ENCODE results near the gene MCL1.
"Not testable (repeated sequence)": the region's sequence is repeated elsewhere in the genome, so short reads cannot be mapped to it uniquely, and the experiment has no call there.

MCL1 gene

DNA sequence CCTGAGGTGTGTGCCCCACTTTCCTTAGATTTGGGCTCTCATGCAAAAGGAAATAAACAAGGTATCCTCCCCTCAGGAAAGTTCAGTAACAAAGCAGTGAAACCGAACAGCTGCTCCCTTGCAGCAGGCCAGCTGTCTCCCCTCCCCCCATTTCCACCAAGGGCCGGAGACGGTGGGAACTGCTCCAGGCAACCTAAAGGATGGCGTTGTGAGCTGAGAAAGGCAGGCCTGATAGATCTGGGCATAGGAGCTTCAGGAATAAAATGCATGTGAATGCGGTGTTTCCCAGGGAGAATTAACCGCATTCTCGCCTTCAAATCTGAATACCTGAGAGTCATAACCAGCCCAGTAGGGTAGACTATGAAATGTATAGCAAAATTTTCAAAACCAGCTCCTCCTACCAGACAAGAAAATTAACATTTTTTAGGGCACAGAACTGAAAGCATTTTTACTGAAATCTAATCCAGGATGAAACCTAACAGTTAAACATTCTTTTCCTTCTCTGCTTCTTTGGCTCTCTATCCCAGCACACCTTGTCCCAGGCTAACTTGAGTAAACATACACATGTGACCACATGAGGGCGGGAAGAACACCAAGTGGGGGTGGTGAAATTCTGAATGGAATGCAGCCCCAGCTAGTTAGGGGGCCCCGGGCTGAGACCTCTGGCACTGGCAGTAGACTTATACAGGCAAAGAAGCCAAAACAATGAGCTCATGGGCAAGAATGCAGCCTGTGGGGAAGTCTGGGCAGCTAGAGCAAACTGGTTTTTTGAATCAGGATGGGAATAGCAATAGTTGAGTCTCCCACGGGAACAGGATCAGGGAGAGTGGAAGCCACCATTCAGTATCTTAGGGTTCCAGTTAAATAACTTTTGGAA, 11.5 kb downstream of the MCL1 start:
- DNase-seq = no peak

DNA sequence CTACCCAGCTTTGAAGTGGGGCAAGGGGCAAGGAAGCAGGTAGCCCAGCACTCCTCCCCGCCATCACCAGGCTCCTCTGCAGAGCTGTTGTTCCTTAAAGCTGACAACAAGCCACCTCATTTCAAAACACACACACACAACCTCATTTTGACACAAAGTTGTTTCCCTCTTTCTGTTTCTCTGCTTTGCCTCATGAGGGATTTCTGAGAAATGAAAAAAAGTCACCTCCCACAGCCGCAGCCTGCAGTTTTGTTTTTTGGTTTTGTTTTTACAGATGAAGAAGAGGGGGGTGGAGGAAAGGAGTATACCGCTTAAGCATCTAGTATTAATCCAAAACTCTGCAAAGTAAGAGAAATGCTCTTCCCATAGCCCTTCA, 12.1 kb downstream of the MCL1 start:
- DNase-seq = no peak

DNA sequence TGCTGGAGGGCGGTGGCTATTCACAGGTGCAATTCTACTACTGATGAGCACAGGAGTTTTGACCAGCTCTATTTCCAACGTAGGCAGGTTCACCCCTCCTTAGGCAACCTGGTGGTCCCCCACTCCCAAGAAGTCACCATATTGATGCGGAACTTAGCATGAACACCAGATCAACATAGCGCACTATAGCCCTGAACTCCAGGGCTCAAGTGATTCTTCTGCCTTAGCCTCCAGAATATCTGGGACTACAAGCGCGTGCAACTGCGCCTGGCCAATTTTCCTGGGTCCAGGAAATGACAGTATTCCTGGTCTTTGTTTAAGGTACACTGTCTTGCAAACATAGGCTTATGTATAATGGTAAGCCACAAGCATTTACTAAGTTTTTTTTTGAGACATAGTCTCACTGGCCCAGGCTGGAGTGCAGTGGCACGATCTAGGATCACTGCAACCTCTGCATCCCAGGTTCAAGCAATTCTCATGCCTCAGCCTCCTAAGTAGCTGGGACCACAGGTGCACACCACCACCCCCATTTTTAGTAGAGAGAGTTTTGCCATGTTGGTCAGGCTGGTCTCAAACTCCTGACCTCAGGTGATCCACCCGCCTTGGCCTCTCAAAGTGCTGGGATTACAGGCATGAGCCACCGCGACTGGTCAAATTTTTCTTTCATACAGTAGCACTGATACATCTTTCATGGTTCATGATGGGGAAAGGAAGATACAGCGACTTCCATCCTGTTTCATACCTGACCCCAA, 12.6 kb downstream of the MCL1 start:
- no peak for DNase-seq

DNA sequence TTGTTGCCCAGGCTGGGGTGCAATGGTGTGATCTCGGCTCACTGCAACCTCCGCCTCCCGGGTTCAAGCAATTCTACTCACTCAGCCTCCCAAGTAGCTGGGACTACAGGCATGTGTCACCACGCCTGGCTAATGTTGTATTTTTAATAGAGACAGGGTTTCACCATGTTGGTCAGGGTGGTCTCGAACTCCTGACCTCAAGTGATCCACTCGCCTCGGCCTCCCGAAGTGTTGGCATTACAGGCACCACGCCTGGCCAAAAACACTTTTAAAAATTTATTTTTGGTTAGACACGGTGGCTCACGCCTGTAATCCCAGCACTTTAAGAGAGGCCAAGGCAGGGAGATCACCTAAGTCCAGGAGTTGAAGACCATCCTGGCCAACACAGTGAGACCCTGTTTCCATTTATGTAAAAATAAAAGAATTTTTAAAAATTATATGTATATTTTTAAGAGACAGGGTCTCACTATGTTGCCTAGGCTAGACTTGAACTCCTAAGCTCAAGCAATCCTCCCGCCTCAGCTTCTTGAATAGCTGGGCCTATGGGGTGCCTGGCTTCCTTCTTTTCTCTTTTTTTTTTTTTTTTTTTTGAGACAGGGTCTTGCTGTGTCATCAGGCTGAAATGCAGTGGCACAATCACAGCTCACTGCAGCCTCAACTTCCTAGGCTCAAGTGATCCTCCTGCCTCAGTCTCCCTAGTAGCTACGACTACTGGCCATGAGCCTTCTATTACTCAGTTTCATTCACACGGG, 14.0 kb downstream of the MCL1 start:
- DNase-seq = not testable (repeated sequence)

DNA sequence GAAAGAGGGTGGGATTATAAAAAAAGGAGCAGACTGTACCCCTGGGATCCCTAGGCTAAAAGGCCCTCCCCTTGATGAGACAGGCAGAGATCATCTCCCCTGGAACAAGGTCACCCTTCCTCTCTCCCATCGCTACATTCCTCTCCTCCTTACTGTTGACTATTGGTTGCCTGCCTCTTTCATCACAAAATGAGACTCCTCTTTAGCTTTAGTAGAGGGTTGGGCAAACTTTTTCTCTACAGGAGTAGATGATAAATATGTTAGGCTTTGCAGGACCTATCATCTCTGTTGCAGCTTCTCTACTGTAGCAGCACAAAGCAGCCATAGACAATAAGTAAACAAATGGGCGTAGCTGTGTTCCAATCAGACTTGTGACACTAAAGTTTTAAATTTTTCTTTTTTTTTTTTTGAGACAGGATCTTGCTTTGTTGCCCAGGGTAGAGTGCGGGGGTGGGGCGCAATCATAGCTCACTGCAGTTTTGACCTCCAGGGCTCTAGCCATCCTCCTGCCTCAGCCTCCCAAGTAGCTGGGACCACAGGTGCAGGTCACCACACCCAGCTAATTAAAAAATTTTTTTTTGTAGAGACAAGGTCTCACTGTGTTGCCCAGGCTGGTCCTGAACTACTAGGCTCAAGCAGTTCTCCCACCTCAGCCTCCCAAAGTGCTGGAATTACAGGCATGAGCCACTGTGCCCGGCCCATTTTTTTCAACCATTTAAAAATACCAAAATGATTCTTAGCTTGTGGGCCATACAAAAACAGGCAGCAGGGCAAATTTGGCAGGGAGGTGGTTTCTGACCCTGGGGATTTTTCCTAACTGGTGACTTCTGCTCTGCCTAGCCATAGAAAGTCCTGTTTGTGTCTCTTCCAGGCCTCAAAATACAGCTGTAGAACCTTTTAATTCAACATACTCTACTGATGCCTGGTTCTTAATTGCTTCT, 15.1 kb downstream of the MCL1 start:
- no peak for DNase-seq

DNA sequence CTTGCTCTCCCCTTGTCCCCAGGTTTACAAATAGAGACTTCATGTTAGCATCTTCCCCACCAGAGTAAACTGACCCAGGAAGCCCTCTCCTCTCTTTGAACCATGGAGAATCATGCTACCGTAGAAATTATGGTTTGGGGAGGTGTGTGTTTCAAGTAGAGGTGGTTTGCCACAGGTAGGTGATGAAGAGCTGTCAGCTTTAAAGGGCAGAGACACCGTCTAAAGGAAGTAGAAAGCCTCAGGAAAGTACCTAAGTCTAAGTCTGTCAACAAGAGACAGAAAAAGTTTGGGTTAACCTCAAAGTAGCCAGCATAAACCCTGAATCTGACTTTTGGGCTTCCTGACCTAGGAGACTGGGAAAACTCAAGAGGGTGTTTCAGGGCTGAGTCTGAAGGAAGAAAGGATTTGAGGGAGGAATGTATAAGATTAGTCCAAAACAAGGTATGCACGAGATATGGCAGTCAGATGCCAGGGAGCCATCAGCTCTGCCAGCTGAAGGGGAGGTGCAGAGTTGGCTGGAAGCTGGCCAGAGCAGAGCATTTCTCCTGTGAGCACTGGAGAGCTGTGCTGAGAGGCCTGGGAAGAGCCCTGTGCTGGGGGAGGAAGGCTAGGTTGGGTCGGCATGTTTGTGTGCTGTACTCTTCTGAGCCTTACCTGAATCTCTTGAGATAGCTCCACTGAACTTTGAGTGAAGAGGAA, 15.9 kb downstream of the MCL1 start:
- no peak for DNase-seq

DNA sequence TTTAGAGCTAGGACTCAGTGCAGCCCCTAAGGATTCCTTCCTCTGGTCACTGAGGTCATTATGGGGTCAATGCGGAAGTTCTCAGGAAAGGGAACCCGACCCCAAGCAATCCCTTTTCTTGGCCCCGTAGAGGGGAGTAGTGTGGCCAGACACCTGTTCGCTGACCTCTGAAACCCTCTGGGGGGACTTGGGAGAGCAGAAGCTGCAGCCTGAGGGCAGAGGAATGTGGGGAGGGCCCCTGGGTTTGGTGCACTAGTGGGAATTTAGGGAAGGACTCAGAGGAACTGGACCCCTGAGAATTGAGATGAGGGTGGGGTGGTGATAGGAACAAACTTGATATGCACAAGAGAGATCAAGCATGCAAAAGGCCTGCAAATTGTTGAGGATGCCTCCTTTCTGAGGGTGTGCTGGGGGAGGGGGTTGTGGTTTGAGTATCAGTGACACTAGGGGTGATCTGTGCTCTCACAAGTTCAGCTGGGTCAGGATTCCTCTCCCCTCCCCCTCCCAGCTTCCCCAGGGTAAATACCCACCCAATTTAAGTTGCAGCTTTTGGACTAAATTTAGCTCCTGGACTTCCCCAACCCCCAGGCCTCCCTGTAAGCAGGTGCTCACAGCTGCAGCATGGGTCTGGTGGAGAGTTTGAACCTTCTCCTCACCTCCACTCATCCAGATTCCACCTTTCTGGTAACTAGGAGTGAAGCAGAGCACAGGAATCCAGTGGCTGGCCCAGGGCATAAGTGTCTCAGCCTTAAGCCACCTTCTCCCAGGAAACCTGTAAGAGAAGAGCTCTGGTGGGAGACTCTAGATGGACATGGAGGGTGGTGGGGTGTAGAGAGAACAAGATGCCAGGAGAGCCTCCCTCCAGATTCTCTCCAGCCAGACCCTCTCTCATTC, 16.7 kb downstream of the MCL1 start:
- no peak for DNase-seq

DNA sequence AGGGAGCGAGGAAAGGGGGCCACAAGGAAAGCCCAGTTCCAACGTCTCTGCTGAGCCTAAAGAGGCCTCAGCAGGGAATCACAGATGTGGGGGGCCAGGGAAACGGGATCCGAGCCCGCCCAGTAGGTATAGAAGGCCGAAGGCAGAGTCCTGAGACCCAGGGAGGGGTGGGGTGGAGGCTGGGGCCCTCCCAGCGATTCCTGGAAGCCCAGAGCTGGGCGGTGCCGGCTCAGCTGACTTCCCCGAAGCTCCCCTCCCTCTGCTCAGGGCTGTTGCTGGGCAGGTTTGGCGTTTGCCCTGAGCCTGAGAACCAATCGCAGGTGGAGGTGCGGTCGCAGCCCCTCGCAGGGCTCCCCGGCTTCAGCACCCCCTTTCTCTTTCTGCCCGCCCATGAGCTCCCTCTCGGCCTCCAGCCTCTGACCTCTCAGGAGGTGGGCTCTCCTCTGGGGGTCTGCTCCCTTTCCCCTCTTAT, 17.4 kb downstream of the MCL1 start:
- DNase-seq = peak; percentile 86

DNA sequence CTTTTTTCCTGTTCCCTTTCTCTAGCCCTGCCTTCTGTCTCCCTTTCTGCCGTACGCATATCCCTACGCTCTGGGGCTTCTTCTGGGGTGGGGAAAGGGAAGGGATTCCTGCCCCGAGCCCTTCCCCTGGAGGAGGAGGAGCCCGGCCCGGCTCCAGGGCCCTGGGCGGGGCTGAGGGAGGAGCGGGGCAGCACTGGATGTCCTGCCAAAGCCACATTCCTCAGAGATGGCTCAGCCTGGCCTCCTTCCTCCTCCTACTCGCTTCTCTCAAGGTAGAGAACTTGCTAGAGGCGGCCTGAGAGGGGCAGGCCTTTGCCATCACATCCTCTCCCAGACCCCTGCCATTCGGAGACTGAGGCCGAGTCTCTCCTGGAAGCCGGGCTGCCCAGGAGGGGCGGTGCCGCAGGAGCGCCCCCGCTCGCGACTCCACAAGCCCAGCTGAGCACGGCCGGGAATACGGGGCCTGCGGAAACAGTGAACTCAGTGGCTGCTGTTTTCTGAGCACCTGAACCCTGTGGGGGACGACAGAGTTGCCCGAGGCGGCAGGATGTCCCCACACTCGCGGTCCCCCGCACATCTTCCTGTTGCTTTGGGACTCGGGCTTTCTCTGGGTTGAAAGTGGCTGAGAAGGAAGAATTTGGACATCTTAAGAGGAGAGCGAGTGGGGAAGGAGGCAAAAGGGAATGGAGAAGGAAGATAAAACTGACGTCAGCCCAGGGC, 18.0 kb downstream of the MCL1 start:
- DNase-seq = no peak

DNA sequence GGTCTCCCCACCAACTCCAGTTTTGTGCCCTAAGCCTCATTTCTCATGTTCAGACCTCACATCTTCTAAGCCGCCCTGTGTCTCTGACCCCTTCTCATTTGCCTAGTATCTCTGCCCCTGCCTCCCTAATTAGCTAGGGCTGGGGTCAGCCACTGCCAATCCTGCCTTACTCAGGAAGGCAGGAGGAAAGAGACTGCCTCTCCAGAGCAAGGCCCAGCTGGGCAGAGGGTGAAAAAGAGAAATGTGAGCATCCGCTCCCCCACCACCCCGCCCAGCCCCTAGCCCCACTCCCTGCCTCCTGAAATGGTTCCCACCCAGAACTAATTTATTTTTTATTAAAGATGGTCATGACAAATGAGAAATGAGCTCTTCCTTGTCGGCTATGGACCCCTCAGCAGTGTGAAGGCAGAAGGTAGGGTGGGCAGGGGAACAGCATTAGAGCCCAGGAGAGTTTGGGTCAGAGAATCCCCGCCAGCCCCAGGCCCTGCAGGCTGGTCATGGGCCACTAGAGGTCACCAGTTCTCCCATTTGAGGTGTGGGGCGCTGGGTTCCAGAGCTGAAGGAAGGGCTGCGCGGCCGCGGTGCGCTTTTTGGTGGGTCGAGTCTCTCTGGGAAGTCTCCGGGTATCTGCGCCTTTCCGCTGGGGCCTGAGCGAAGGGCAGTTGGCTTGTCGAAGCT, 18.7 kb downstream of the MCL1 start:
- DNase-seq = peak; percentile 73

DNA sequence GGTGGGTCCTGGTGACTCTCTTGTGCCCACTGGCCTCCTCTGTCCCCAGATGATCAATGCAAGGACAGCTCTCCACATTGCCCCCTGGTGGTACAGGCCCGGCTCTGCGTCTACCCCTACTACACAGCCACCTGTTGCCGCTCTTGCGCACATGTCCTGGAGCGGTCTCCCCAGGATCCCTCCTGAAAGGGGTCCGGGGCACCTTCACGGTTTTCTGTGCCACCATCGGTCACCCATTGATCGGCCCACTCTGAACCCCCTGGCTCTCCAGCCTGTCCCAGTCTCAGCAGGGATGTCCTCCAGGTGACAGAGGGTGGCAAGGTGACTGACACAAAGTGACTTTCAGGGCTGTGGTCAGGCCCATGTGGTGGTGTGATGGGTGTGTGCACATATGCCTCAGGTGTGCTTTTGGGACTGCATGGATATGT, 19.4 kb downstream of the MCL1 start:
- DNase-seq = peak; percentile 69

DNA sequence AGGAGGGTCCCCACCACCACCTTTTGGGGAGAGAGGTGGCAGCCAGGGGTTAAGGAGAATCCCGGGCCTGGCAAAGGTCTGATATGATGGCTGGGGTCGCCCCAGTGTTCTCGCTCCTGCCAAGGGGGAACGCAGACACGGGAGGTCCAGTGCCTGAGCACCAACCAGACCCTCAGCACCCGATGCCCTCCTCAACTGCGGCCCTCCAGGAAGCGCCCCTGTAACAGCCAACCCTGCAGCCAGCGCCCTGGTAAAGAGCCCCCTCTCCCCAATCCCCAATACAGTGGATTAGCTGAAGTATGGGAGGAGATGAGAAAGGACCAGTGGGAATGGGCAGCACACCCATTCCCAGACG, 19.8 kb downstream of the MCL1 start:
- DNase-seq = no peak

DNA sequence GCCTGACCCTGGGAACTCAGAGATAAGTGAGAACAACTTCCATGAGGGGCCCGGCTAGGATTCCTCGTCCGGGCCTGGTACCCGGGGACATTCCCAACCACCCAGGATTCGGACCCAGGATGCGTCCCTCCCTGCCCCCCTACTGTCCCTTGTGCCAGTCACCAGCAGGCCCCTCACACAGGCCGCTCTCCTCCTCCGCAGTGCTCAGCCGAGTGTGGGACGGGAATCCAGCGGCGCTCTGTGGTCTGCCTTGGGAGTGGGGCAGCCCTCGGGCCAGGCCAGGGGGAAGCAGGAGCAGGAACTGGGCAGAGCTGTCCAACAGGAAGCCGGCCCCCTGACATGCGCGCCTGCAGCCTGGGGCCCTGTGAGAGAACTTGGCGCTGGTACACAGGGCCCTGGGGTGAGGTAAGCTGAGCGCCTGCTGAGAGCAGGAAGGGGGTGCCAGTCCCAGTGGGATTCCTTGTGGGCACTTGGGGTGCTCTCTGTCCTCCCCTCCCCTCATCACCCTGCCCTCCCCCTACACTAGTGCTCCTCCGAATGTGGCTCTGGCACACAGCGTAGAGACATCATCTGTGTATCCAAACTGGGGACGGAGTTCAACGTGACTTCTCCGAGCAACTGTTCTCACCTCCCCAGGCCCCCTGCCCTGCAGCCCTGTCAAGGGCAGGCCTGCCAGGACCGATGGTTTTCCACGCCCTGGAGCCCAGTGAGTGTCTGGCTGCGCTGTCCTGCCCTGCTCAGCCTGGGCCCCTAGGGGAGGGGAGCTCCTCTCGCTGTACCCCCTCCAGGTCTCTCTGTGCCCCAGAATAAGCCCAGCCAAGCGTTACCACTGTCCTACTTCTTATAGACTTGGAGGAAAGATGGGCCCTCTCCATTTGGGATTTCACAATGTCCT, 20.4 kb downstream of the MCL1 start:
- DNase-seq = no peak

DNA sequence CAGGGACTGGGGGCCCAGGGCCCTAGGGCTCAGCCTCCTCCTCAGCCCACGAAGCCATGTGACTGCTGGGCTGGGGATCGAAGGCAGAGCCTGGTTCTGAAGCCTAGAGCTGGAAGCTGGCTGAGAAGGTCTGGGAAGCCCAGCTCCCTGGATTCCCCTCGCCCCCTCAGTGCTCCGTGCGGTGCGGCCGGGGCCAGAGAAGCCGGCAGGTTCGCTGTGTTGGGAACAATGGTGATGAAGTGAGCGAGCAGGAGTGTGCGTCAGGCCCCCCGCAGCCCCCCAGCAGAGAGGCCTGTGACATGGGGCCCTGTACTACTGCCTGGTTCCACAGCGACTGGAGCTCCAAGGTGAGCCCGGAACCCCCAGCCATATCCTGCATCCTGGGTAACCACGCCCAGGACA, 21.1 kb downstream of the MCL1 start:
- DNase-seq = no peak

DNA sequence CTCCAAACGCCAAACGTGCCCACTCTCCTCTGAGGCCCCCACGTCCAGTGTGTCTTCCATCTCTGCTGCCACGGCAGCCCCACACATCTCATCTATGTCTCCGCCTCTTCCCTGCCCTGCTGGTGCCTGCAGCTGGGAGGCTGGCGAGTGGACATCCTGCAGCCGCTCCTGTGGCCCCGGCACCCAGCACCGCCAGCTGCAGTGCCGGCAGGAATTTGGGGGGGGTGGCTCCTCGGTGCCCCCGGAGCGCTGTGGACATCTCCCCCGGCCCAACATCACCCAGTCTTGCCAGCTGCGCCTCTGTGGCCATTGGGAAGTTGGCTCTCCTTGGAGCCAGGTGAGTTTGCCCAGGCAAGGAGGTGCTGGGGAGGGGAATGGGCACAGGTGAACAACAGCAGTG, 21.6 kb downstream of the MCL1 start:
- DNase-seq = no peak

DNA sequence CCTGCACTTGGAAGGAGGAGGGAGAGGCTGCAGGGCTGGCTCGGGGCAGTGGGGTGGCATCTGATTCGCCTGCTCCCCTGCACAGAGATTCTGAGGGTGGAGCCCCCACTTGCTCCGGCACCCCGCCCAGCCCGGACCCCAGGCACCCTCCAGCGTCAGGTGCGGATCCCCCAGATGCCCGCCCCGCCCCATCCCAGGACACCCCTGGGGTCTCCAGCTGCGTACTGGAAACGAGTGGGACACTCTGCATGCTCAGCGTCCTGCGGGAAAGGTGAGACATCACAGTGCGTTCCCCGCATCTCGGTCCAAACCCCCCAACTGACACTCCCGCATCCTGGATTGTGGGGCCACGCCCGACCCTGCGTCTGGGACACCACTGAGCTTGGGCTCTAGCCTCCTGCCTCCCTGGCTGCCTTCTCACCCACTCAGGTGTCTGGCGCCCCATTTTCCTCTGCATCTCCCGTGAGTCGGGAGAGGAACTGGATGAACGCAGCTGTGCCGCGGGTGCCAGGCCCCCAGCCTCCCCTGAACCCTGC, 22.3 kb downstream of the MCL1 start:
- DNase-seq = no peak

DNA sequence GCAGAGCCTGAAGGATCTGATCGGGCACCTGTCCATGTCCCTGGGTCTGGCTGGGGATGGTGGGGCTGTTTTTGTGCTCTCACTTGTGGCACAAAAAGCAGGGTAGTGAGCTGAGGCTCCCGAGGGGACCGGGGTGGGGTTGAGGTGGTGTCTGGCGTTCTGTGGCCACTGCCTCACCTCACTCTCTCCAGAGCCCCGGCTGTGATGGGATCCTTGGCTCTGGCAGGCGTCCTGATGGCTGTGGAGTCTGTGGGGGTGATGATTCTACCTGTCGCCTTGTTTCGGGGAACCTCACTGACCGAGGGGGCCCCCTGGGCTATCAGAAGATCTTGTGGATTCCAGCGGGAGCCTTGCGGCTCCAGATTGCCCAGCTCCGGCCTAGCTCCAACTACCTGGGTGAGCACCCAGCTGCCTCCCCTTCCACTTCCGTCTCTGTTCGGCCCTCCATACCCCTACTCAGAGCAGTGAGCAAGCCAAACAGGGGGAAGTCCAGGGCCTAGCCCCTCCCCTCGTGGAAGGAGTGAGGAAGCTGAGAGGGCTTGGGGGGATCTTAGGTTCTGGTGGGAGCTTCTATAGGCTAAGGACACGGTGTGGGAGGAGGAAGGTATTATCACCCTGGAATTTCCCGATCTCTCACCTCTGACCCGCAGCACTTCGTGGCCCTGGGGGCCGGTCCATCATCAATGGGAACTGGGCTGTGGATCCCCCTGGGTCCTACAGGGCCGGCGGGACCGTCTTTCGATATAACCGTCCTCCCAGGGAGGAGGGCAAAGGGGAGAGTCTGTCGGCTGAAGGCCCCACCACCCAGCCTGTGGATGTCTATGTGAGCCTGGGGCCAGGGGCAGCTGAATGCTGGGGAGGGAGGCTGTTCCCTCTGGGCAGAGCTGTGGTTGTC, 23.2 kb downstream of the MCL1 start:
- no peak for DNase-seq

Data from activated T-cell treated with anti-CD3 and anti-CD28 coated beads for 4 hours (primary cell).